ENCODE measurements around the gene CACNA1S. TPM values are rescaled to one million over a fixed set of nuclear protein-coding genes. Genes with fewer than 3 reads are reported as not detected.

CACNA1S gene
- total RNA-seq, 1 experiment from 2014 or later, result 0.02 TPM

DNA sequence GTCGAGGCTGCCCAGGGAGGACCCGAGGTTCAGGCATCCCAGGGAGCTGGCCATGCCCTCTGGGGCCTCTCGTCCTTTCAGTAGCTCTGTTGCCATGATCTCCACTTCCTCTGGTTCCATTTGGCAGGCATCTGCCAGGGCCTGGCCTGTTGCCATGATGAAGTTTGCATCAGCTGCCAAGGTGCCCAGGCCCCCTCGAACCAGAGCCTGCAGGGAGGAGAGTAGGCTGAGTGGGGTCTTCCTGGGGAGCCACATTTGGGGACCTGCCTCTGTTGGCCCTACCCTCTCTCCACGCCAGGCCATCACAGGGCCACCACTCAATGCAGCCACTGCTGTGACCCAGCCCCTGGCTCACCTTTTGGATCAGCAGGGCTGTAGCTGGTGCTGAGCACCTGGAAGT lies 72.3 kb downstream of the CACNA1S start:
- CTCF ChIA-PET, result interaction anchor here (1.2 to 10.1 kb wide), 4 partner anchors 16 to 67 kb away, joined by 4 to 153 read pairs (median 118); partner anchors contain the start of gene KIF21B
- ATAC-seq (no peak), DNase-seq (ENCODE audit: low spot score) (no peak)
- H3K36me3 Mint-ChIP-seq, result no peaks in the 10 kb centered on the region
- no peaks in the 10 kb centered on the region for H3K27me3 Mint-ChIP-seq (ENCODE audit: low read depth)
- no peak for TF ChIP-seq NFE2L1 (CRISPR knock-in tag; IDR thresholded peaks at IDR 0.05)
- H3K4me1 Mint-ChIP-seq, result no peaks in the 10 kb centered on the region
- H3K4me3 Mint-ChIP-seq, result no peak overlapping the region
- no peaks in the 10 kb centered on the region for H3K9me3 Mint-ChIP-seq
- POLR2A ChIA-PET, result no interaction called here
- no peak overlapping the region for H3K27ac Mint-ChIP-seq

DNA sequence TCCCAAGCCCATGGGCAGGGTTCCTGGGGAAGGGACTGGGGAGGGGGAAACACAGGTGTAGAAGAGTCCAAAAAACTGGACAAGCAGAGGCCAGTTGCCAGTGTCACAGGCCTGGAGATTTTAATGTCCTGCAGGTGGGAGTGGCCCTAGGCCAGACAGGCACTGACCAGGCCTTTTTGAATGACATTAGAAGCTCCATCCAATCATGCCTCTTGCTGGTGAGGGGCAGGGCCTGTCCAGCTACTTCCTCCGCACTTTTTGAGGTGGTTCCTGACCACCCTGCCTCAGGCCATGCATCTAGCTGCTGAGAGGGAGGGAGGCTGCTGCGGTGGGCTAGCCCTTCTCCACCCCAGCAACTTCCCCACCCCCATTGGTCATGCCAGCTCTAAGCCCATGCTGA lies 72.8 kb downstream of the CACNA1S start:
- DNase-seq (ENCODE audit: low spot score), result no peak
- H3K4me3 Mint-ChIP-seq, result no peak overlapping the region
- no peaks in the 10 kb centered on the region for H3K4me1 Mint-ChIP-seq
- no peaks in the 10 kb centered on the region for H3K27me3 Mint-ChIP-seq (ENCODE audit: low read depth)
- TF ChIP-seq, protein P1, sequence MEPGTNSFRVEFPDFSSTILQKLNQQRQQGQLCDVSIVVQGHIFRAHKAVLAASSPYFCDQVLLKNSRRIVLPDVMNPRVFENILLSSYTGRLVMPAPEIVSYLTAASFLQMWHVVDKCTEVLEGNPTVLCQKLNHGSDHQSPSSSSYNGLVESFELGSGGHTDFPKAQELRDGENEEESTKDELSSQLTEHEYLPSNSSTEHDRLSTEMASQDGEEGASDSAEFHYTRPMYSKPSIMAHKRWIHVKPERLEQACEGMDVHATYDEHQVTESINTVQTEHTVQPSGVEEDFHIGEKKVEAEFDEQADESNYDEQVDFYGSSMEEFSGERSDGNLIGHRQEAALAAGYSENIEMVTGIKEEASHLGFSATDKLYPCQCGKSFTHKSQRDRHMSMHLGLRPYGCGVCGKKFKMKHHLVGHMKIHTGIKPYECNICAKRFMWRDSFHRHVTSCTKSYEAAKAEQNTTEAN (CRISPR knock-in tag; IDR thresholded peaks at IDR 0.05), result no peak
- TF ChIP-seq FOXP1 (CRISPR knock-in tag; IDR thresholded peaks at IDR 0.05; ENCODE audit: borderline replicate concordance) (no peak), CTCF (IDR thresholded peaks at IDR 0.05) (no peak), PRDM15 (CRISPR knock-in tag; IDR thresholded peaks at IDR 0.05) (no peak), GTF2I (CRISPR knock-in tag; conservative IDR thresholded peaks at IDR 0.05) (no peak), NR2C2 (CRISPR knock-in tag; IDR thresholded peaks at IDR 0.05) (no peak), MXD4 (CRISPR knock-in tag; IDR thresholded peaks at IDR 0.05; ENCODE audit: borderline replicate concordance) (no peak), ERG (CRISPR knock-in tag; IDR thresholded peaks at IDR 0.05) (no peak), ESRRA (CRISPR knock-in tag; IDR thresholded peaks at IDR 0.05; ENCODE audit: borderline replicate concordance) (no peak), ZNF263 (CRISPR knock-in tag; IDR thresholded peaks at IDR 0.05; ENCODE audit: low read depth) (no peak), NFYB (CRISPR knock-in tag; conservative IDR thresholded peaks at IDR 0.05; ENCODE audit: low read depth) (no peak)
- TF ChIP-seq, protein P2, sequence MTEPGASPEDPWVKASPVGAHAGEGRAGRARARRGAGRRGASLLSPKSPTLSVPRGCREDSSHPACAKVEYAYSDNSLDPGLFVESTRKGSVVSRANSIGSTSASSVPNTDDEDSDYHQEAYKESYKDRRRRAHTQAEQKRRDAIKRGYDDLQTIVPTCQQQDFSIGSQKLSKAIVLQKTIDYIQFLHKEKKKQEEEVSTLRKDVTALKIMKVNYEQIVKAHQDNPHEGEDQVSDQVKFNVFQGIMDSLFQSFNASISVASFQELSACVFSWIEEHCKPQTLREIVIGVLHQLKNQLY (CRISPR knock-in tag; IDR thresholded peaks at IDR 0.05), result no peak
- TF ChIP-seq, protein P3, sequence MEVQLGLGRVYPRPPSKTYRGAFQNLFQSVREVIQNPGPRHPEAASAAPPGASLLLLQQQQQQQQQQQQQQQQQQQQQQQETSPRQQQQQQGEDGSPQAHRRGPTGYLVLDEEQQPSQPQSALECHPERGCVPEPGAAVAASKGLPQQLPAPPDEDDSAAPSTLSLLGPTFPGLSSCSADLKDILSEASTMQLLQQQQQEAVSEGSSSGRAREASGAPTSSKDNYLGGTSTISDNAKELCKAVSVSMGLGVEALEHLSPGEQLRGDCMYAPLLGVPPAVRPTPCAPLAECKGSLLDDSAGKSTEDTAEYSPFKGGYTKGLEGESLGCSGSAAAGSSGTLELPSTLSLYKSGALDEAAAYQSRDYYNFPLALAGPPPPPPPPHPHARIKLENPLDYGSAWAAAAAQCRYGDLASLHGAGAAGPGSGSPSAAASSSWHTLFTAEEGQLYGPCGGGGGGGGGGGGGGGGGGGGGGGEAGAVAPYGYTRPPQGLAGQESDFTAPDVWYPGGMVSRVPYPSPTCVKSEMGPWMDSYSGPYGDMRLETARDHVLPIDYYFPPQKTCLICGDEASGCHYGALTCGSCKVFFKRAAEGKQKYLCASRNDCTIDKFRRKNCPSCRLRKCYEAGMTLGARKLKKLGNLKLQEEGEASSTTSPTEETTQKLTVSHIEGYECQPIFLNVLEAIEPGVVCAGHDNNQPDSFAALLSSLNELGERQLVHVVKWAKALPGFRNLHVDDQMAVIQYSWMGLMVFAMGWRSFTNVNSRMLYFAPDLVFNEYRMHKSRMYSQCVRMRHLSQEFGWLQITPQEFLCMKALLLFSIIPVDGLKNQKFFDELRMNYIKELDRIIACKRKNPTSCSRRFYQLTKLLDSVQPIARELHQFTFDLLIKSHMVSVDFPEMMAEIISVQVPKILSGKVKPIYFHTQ (CRISPR knock-in tag; IDR thresholded peaks at IDR 0.05), result no peak
- TF ChIP-seq, protein P4, sequence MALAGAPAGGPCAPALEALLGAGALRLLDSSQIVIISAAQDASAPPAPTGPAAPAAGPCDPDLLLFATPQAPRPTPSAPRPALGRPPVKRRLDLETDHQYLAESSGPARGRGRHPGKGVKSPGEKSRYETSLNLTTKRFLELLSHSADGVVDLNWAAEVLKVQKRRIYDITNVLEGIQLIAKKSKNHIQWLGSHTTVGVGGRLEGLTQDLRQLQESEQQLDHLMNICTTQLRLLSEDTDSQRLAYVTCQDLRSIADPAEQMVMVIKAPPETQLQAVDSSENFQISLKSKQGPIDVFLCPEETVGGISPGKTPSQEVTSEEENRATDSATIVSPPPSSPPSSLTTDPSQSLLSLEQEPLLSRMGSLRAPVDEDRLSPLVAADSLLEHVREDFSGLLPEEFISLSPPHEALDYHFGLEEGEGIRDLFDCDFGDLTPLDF (CRISPR knock-in tag; IDR thresholded peaks at IDR 0.05), result no peak
- TF ChIP-seq, protein P5, sequence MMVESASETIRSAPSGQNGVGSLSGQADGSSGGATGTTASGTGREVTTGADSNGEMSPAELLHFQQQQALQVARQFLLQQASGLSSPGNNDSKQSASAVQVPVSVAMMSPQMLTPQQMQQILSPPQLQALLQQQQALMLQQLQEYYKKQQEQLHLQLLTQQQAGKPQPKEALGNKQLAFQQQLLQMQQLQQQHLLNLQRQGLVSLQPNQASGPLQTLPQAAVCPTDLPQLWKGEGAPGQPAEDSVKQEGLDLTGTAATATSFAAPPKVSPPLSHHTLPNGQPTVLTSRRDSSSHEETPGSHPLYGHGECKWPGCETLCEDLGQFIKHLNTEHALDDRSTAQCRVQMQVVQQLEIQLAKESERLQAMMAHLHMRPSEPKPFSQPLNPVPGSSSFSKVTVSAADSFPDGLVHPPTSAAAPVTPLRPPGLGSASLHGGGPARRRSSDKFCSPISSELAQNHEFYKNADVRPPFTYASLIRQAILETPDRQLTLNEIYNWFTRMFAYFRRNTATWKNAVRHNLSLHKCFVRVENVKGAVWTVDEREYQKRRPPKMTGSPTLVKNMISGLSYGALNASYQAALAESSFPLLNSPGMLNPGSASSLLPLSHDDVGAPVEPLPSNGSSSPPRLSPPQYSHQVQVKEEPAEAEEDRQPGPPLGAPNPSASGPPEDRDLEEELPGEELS (CRISPR knock-in tag; IDR thresholded peaks at IDR 0.05), result no peak
- no peaks in the 10 kb centered on the region for H3K9me3 Mint-ChIP-seq
- CTCF ChIA-PET, result interaction anchor here (1.2 to 10.1 kb wide), 4 partner anchors 16 to 67 kb away, joined by 4 to 153 read pairs (median 118); partner anchors contain the start of gene KIF21B
- no peaks in the 10 kb centered on the region for H3K36me3 Mint-ChIP-seq
- H3K27ac Mint-ChIP-seq, result no peak overlapping the region
- ATAC-seq, result no peak
- POLR2A ChIA-PET, result no interaction called here

All from WTC11 (cell line).